ENCODE measurements around the gene DDN.

GRCh38 chr12:49020441-49020840 lies 21.3 kb upstream of the DDN start:
- no peak for TF ChIP-seq CTCF (optimal IDR thresholded peaks at IDR 0.05 in 1 of 3, IDR thresholded peaks at IDR 0.05 in 1 of 3, conservative IDR thresholded peaks at IDR 0.05 in 1 of 3; ENCODE audit: extremely low read depth in 1 of 3, insufficient read depth in 2 of 3, low read length in 3 of 3)
- TF ChIP-seq EZH2 (IDR thresholded peaks at IDR 0.05; ENCODE audit: low read length): no peak

Data from keratinocyte (primary cell).